ENCODE data around the gene VWF. TPM values are rescaled to one million over a fixed set of nuclear protein-coding genes. Genes with fewer than 3 reads are reported as not detected.

VWF gene
- total RNA-seq, 1 donor from 2014 or later: 9.7 TPM

GRCh38 chr12:5976711-5977110 is 147.8 kb downstream of the VWF start:
- DNase-seq: no peak

- DNase-seq: no peak
These were observed 148.3 kb downstream of the VWF start for GRCh38 chr12:5976196-5976595.

- no peak for DNase-seq
These were observed 150.9 kb downstream of the VWF start for GRCh38 chr12:5973461-5974115.

GRCh38 chr12:5972387-5972786 is 152.1 kb downstream of the VWF start:
- DNase-seq: no peak

GRCh38 chr12:5971194-5971850 is 153.1 kb downstream of the VWF start:
- no peak for DNase-seq

GRCh38 chr12:5969974-5970690 is 154.3 kb downstream of the VWF start:
- DNase-seq: no peak

GRCh38 chr12:5969156-5969973 is 155.1 kb downstream of the VWF start:
- no peak for DNase-seq

GRCh38 chr12:5967645-5968415 is 156.6 kb downstream of the VWF start:
- DNase-seq: no peak

GRCh38 chr12:5966486-5967095 is 157.9 kb downstream of the VWF start:
- no peak for DNase-seq

GRCh38 chr12:5965950-5966383 is 158.5 kb downstream of the VWF start:
- no peak for DNase-seq

GRCh38 chr12:5964913-5965900 is 159.3 kb downstream of the VWF start:
- DNase-seq: no peak

- DNase-seq: no peak
These were observed 161.0 kb downstream of the VWF start for GRCh38 chr12:5963515-5963914.

GRCh38 chr12:5960783-5961182 is 163.7 kb downstream of the VWF start:
- DNase-seq: no peak

GRCh38 chr12:5956987-5957386 is 167.5 kb downstream of the VWF start:
- no peak for DNase-seq

- DNase-seq: no peak
These were observed 169.8 kb downstream of the VWF start for GRCh38 chr12:5954661-5955060.

- no peak for DNase-seq
These were observed 170.5 kb downstream of the VWF start for GRCh38 chr12:5953835-5954586.

GRCh38 chr12:5952031-5952430 is 172.4 kb downstream of the VWF start:
- DNase-seq: no peak

- no peak for DNase-seq
These were observed 175.8 kb downstream of the VWF start for GRCh38 chr12:5948696-5949095.

- DNase-seq: no peak
These were observed 177.5 kb downstream of the VWF start for GRCh38 chr12:5947006-5947405.

All from occipital lobe (tissue), 2 donors.